ENCODE measurements around the gene CORO2B. TPM values are rescaled to one million over a fixed set of nuclear protein-coding genes. Genes with fewer than 3 reads are reported as not detected.

CORO2B gene
- total RNA-seq, 6 experiments from 2014 or later = 9.3 to 11.0 (median 9.9) TPM

DNA sequence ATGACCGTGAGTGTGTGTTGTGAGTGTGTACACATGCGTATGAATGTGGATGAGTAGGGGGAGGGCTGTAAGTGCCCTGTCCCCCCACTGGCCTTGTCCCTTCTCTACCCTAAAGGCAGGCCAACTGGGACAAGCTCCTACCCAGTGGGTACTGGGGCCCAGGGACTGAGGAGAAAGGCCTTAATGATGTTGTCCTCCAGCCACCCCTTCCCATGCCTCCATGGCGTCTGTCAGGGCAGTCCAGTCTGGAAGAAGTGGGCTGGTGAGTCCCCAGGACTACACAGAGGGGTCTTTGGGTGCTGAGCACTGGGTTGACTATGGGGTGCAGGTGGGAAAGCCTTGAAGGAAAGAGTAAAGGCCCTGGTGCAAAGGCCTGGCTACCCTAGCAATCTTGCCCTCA is 16.9 kb upstream of the CORO2B start:
- Mint-ChIP-seq H3K9me3 (no peaks in the 10 kb centered on the region), H3K36me3 (ENCODE audit: low read depth) (no peaks in the 10 kb centered on the region), H3K4me3 (no peak overlapping the region), H3K27ac (no peak overlapping the region), H3K27me3 (ENCODE audit: insufficient read depth) (peaks cover 7% of the 10 kb centered on the region), H3K4me1 (ENCODE audit: low read depth) (peaks cover 23% of the 10 kb centered on the region)
- no peak for DNase-seq
- TF ChIP-seq, protein P1, sequence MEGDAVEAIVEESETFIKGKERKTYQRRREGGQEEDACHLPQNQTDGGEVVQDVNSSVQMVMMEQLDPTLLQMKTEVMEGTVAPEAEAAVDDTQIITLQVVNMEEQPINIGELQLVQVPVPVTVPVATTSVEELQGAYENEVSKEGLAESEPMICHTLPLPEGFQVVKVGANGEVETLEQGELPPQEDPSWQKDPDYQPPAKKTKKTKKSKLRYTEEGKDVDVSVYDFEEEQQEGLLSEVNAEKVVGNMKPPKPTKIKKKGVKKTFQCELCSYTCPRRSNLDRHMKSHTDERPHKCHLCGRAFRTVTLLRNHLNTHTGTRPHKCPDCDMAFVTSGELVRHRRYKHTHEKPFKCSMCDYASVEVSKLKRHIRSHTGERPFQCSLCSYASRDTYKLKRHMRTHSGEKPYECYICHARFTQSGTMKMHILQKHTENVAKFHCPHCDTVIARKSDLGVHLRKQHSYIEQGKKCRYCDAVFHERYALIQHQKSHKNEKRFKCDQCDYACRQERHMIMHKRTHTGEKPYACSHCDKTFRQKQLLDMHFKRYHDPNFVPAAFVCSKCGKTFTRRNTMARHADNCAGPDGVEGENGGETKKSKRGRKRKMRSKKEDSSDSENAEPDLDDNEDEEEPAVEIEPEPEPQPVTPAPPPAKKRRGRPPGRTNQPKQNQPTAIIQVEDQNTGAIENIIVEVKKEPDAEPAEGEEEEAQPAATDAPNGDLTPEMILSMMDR (IDR thresholded peaks at IDR 0.05) = no peak

DNA sequence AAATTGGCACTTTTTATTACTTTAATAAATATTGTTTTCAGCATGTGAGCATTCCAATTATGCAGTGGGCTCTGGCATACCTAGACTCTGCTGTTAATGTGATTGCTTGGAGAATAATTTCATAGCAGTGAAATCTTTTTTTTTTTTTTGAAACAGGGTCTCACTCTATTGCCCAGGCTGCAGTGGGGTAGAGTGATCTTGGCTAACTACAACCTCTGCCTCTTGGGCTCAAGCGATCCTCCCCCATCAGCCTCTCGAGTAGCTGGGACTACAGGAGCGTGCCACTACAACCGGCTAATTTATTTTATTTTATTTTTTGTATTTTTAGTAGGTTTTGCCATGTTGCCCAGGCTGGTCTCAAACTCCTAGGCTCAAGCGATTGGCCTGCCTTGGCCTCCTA is 14.6 kb upstream of the CORO2B start:
- Mint-ChIP-seq H3K27ac (no peak overlapping the region), H3K4me1 (ENCODE audit: low read depth) (peaks cover 16% of the 10 kb centered on the region), H3K36me3 (ENCODE audit: low read depth) (no peaks in the 10 kb centered on the region), H3K9me3 (no peaks in the 10 kb centered on the region), H3K27me3 (ENCODE audit: insufficient read depth) (peaks cover 7% of the 10 kb centered on the region), H3K4me3 (no peak overlapping the region)
- TF ChIP-seq, protein P1 (IDR thresholded peaks at IDR 0.05) = no peak
- DNase-seq = no peak

DNA sequence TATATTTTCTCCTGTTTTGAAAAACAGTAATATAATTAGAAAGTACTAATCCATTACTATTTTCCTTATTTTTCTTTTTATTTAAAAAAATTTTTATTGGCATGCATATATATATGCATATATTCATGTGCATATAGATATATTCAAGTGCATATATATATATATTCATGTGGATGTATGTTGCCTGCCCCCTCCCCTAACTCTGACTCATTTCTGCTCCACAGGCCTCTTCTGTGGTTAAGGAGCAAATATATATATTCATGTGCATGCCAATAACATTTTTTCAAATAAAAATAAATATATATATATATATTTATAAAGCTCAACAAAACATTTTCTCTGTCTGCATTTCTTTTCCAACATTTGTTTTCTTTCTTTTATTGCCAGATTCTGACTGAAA is 13.6 kb upstream of the CORO2B start:
- Mint-ChIP-seq H3K27ac (no peak overlapping the region), H3K27me3 (ENCODE audit: insufficient read depth) (peaks cover 8% of the 10 kb centered on the region), H3K36me3 (ENCODE audit: low read depth) (no peaks in the 10 kb centered on the region), H3K4me3 (no peak overlapping the region), H3K4me1 (ENCODE audit: low read depth) (peaks cover 5% of the 10 kb centered on the region), H3K9me3 (no peaks in the 10 kb centered on the region)
- no peak for DNase-seq
- TF ChIP-seq, protein P1 (IDR thresholded peaks at IDR 0.05) = no peak

DNA sequence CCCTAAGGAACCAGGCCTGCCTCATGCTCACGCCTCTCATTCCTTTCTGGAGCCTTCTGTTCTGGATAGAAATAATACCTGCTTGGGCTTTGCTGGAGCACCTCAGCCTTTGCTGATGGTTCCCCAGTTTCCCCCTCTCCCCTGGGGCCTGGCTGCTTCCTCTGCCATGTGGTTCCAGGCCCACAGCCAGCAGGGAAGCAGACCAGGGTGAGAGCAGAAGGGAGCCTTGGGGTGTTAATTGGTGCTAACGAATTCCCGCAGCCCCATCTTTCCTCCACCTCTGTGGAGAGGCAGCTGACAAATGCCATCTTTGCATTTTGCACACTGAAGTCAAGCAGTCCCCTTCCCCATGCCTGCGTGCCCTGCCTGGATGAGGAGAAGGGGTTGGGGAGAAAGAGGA is 13.1 kb upstream of the CORO2B start:
- Mint-ChIP-seq H3K9me3 (no peaks in the 10 kb centered on the region), H3K36me3 (ENCODE audit: low read depth) (no peaks in the 10 kb centered on the region), H3K27ac (no peak overlapping the region), H3K4me1 (ENCODE audit: low read depth) (peaks cover under 1% of the 10 kb centered on the region; the same call in 1 of the 2 replicates), H3K27me3 (ENCODE audit: insufficient read depth) (peaks cover 8% of the 10 kb centered on the region), H3K4me3 (no peak overlapping the region)
- TF ChIP-seq, protein P1 (IDR thresholded peaks at IDR 0.05) = no peak
- no peak for DNase-seq

DNA sequence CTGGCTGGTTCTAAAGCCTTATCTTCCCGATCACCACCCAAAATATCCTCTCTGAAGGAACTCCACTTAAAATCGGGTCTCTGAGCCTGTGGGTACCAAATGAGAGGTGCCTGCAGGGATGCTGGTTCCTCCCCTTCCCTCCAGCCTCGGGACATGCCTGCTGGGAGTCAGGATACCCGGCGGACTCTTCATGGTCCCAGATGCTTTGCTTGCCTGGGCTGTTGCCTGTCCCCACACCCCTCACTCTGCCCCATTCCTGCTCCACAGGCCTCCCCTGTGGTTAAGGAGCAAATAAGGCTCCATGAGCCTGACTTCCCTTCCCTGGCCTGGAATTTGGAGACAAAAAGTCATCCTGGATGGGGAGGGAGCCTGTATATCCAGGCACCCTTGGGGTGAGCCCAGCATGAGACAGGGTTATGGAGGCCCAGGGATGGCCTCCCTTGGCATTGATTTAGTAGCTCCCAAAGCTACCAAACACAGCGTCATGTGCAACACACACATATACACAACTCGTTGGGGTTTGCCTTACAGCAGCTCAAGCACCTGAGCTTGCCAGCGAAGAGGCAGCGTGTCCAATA is 12.3 kb upstream of the CORO2B start:
- no peak for DNase-seq
- H3K27ac Mint-ChIP-seq = no peak overlapping the region
- TF ChIP-seq, protein P1 (IDR thresholded peaks at IDR 0.05) = no peak
- no peak overlapping the region for H3K4me3 Mint-ChIP-seq
- H3K9me3 Mint-ChIP-seq = no peaks in the 10 kb centered on the region
- H3K4me1 Mint-ChIP-seq (ENCODE audit: low read depth) = no peaks in the 10 kb centered on the region
- H3K27me3 Mint-ChIP-seq (ENCODE audit: insufficient read depth) = peaks cover 8% of the 10 kb centered on the region
- no peaks in the 10 kb centered on the region for H3K36me3 Mint-ChIP-seq (ENCODE audit: low read depth)

DNA sequence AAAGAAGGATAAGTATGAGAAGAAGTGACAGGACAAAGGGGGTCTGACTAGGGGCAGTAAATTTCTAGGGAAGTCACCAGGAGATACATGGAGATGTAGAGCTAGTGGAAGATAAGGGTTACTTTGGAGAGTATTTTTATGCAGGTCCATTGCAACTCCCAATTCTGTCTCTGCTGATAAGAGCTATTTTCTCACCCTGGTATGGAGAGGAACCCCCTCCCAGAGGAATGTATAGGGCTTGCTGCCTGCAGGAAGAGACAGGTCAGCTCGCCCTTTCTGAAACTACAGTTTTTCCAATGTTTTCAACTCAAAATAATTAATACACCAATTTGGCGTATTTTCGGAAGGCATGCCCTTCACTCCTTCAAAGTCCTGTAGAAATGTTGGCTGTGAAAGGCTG is 11.4 kb upstream of the CORO2B start:
- H3K27me3 Mint-ChIP-seq (ENCODE audit: insufficient read depth) = peaks cover 8% of the 10 kb centered on the region
- DNase-seq = no peak
- no peaks in the 10 kb centered on the region for H3K9me3 Mint-ChIP-seq
- H3K36me3 Mint-ChIP-seq (ENCODE audit: low read depth) = no peaks in the 10 kb centered on the region
- H3K4me3 Mint-ChIP-seq = no peak overlapping the region
- TF ChIP-seq, protein P1 (IDR thresholded peaks at IDR 0.05) = no peak
- H3K27ac Mint-ChIP-seq = no peak overlapping the region
- H3K4me1 Mint-ChIP-seq (ENCODE audit: low read depth) = no peaks in the 10 kb centered on the region
